AG04450 (cell line): ENCODE results near the gene LHFPL2. TPM values are rescaled to one million over a fixed set of nuclear protein-coding genes. Genes with fewer than 3 reads are reported as not detected.

Experiments used
- CTCF ChIA-PET: fragments of 300-600, 350-600 bp; formaldehyde crosslinking; extraction: SDS; loops from one replicate; lab custom pipeline; 2022; ENCODE audit warnings: antibody characterized with exemption, inconsistent platforms; lab: Charles Lee
- POLR2A ChIA-PET: fragments of 350-600 bp; formaldehyde crosslinking; extraction: SDS; loops from one replicate; lab custom pipeline; 2021; ENCODE audit warnings: antibody characterized with exemption, inconsistent platforms; lab: Yijun Ruan, JAX
- DNase-seq: peaks from one replicate; pipeline ENCODE4 v3.0.0-alpha.2; 2011; ENCODE audit warnings: low read depth, low spot score
- H3K27ac ChIP-seq: one replicate; pipeline ENCODE4 v1.5.1; 2012; ENCODE audit warnings: low read depth, low read length, control low read depth
- H3K27me3 ChIP-seq: one replicate; pipeline ENCODE4 v1.6.0; 2012; ENCODE audit warnings: low read length; ENCODE audit not compliant: control insufficient read depth, insufficient read depth
- H3K4me3 ChIP-seq: 2 replicates; pipeline ENCODE4 v1.5.1; 2011; ENCODE audit warnings: mild to moderate bottlenecking, low read depth, low read length, control low read depth
- H3K9me3 ChIP-seq: 2 replicates; pipeline ENCODE4 v1.5.1; 2012; ENCODE audit warnings: low read length; ENCODE audit not compliant: control insufficient read depth, insufficient read depth
- CTCF ChIP-seq: IDR thresholded peaks from 2 replicates; pipeline ENCODE4 v1.5.1; 2011; ENCODE audit warnings: low read depth, low read length, control low read depth, inconsistent platforms
- polyA plus RNA-seq: library from polyadenylated mRNA; depleted of rRNA; stranded (reverse); fragments of >200 nt; gene quantifications from 2 replicates; pipeline ENCODE4 v1.2.3, GENCODE V29; 2011

LHFPL2 gene
- polyA plus RNA-seq, 1 experiment, result 20.1 TPM

DNA sequence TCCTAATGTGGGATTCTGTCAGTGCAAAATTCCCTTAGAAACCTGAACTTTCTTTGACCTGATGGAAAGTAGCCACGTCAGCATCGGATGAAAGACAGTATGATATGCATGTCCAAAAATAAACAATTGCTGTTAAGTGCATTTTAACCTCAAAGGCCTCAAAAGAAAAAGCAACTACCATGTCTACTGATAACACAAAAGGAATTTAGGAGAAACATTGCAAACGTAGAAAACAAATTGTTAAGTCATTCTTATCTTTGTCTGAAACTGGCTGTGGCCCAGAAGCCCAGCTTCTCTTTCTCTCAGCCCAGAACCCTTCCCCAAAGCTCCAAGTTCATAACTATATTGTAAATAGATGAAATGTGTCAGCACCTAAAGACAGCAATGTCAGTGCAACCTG lies 11.1 kb upstream of the LHFPL2 start:
- no peak for TF ChIP-seq CTCF
- H3K27ac ChIP-seq, result no peak overlapping the region
- no peak overlapping the region for H3K4me3 ChIP-seq
- H3K9me3 ChIP-seq, result no peaks in the 10 kb centered on the region
- no peaks in the 10 kb centered on the region for H3K27me3 ChIP-seq
- no peak for DNase-seq
- CTCF ChIA-PET, result no interaction called here
- POLR2A ChIA-PET, result no interaction called here

DNA sequence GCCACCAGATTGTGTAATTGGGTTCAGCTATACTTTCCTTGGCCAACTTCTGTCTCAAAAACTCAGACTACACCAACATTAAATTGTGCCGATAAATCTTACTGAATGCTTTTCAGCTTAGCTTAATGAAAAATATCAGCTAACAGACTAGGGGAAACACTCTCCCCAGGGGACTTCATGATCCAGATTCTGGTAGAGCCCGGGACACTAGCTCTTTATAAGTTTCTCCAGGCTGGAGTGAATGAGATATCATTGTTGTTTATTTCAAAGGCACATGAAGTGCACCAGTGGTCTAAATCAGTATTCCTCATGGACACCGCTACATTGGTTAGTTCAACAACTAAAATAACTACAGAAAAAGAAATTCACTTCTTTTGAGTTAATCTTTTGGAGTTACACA lies 10.5 kb upstream of the LHFPL2 start:
- TF ChIP-seq CTCF, result no peak
- Histone ChIP-seq H3K4me3 (no peak overlapping the region), H3K27me3 (no peaks in the 10 kb centered on the region), H3K27ac (no peak overlapping the region), H3K9me3 (no peaks in the 10 kb centered on the region)
- no peak for DNase-seq
- ChIA-PET POLR2A (no interaction called here), CTCF (no interaction called here)

DNA sequence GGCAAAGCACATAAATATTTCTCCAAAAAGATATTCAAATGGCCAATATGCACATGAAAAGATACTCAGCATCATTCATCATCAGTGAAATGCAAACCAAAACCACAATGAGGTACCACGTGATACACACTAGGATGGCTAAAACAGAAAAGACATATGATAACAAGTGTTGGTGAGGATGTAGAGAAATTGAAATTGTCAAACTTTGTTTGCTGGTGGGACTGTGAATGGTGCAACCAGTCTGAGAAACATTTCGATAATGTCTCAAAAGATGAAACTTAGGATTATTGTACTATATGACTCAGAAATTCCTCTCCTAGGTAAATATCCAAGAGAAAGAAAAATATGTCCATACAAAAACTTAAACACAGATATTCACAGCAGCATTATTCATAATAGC lies 8.6 kb upstream of the LHFPL2 start:
- no peak overlapping the region for H3K27ac ChIP-seq
- POLR2A ChIA-PET, result no interaction called here
- DNase-seq, result no peak
- H3K27me3 ChIP-seq, result no peaks in the 10 kb centered on the region
- no peak overlapping the region for H3K4me3 ChIP-seq
- TF ChIP-seq CTCF, result no peak
- no peaks in the 10 kb centered on the region for H3K9me3 ChIP-seq
- CTCF ChIA-PET, result no interaction called here

GRCh38 chr5:78655746-78656290 lies 7.2 kb upstream of the LHFPL2 start:
- no peak for TF ChIP-seq CTCF
- Histone ChIP-seq H3K4me3 (no peak overlapping the region), H3K9me3 (no peaks in the 10 kb centered on the region), H3K27me3 (no peaks in the 10 kb centered on the region), H3K27ac (no peak overlapping the region)
- POLR2A ChIA-PET, result no interaction called here
- no peak for DNase-seq
- CTCF ChIA-PET, result interaction anchor here (1.1 kb wide), 1 partner anchor 230 kb away, joined by 4 read pairs; no protein-coding TSS in a partner anchor

- ChIA-PET CTCF (no interaction called here), POLR2A (no interaction called here)
- Histone ChIP-seq H3K27ac (no peak overlapping the region), H3K27me3 (no peaks in the 10 kb centered on the region), H3K9me3 (no peaks in the 10 kb centered on the region), H3K4me3 (no peak overlapping the region)
- no peak for TF ChIP-seq CTCF
- DNase-seq, result no peak
These were observed 5.8 kb upstream of the LHFPL2 start for GRCh38 chr5:78654386-78654785.
